SU-DHL-6 (cell line): ENCODE results near the gene OSTN.

Experiments used
- H2AFZ ChIP-seq: fragments of 200-600 bp; sonication (generic); 2 replicates; pipeline ENCODE4 v1.6.1; 2014; ENCODE audit warnings: low read depth, mild to moderate bottlenecking, moderate library complexity, mixed read lengths, antibody characterized with exemption, low read length; ENCODE audit not compliant: severe bottlenecking
- H3F3A ChIP-seq: fragments of 200-600 bp; shearing (Covaris generic); 2 replicates; pipeline ENCODE4 v1.6.0; 2016; ENCODE audit warnings: antibody characterized with exemption, mild to moderate bottlenecking; ENCODE audit not compliant: insufficient read depth
- H3K27ac ChIP-seq: fragments of 200-600 bp; sonication (generic); 2 replicates; pipeline ENCODE4 v1.5.1; 2016; ENCODE audit warnings: low read depth, mild to moderate bottlenecking, low read length, moderate library complexity, mixed read lengths
- H3K27me3 ChIP-seq: fragments of 200-600 bp; sonication (generic), shearing (Covaris generic); 2 replicates; pipeline ENCODE4 v1.6.0; 2014; ENCODE audit warnings: mild to moderate bottlenecking, low read length
- H3K36me3 ChIP-seq: fragments of 200-600 bp; sonication (generic); 2 replicates; pipeline ENCODE4 v1.6.1; 2014; ENCODE audit warnings: mild to moderate bottlenecking, low read length, mixed read lengths
- H3K4me2 ChIP-seq: fragments of 300-600, 200-600 bp; shearing (Covaris generic), sonication (generic); 2 replicates; pipeline ENCODE4 v1.6.0; 2014; ENCODE audit warnings: low read length, low read depth, mild to moderate bottlenecking; ENCODE audit not compliant: poor library complexity, severe bottlenecking
- H3K4me3 ChIP-seq: fragments of 200-600 bp; sonication (generic); 2 replicates; pipeline ENCODE4 v1.5.1; 2014; ENCODE audit warnings: antibody characterized with exemption, low read length, mild to moderate bottlenecking, mixed read lengths; ENCODE audit not compliant: insufficient read depth, poor library complexity, severe bottlenecking
- H3K79me2 ChIP-seq: fragments of 200-600 bp; sonication (generic); 2 replicates; pipeline ENCODE4 v1.6.1; 2014; ENCODE audit warnings: mild to moderate bottlenecking, low read length, moderate library complexity; ENCODE audit not compliant: insufficient read depth
- H3K9ac ChIP-seq: fragments of 200-600 bp; sonication (generic); 2 replicates; pipeline ENCODE4 v1.7.0; 2014; ENCODE audit warnings: mild to moderate bottlenecking, low read length
- H3K9me2 ChIP-seq: fragments of 200-600 bp; sonication (generic); replicated peaks from 2 replicates; pipeline ENCODE4 v1.6.1; 2014; ENCODE audit warnings: low read length; ENCODE audit not compliant: insufficient read depth
- H3K9me3 ChIP-seq: fragments of 200-600 bp; sonication (generic); 2 replicates; pipeline ENCODE4 v1.6.1; 2014; ENCODE audit warnings: low read length, mixed read lengths; ENCODE audit not compliant: insufficient read depth
- H4K20me1 ChIP-seq: fragments of 200-600 bp; sonication (generic); 2 replicates; pipeline ENCODE4 v1.6.1; 2014; ENCODE audit warnings: low read depth, mild to moderate bottlenecking, antibody characterized with exemption, low read length, moderate library complexity, mixed read lengths
- CTCF ChIP-seq: fragments of 200-600 bp; sonication (generic); IDR thresholded peaks from one replicate; pipeline ENCODE4 v1.5.1; 2017; ENCODE audit warnings: antibody characterized with exemption, mild to moderate bottlenecking, low read length, moderate library complexity; ENCODE audit not compliant: insufficient read depth, poor library complexity, severe bottlenecking
- EZH2phosphoT487 ChIP-seq: fragments of 200-600 bp; sonication (generic), shearing (Covaris generic); conservative IDR thresholded peaks from 2 replicates; pipeline ENCODE4 v1.6.1; 2018; ENCODE audit warnings: mild to moderate bottlenecking, antibody characterized with exemption, low read length, moderate library complexity, mixed read lengths

Gene OSTN

GRCh38 chr3:191306428-191306827 is 107.4 kb downstream of the OSTN start:
- no peak overlapping the region for H3K4me2 ChIP-seq
- TF ChIP-seq CTCF: no peak
- no peak for TF ChIP-seq EZH2phosphoT487

GRCh38 chr3:191307341-191307740 is 108.3 kb downstream of the OSTN start:
- Histone ChIP-seq H3K4me3 (no peak overlapping the region), H4K20me1 (no peaks in the 10 kb centered on the region), H3K27ac (no peak overlapping the region), H3K9me2 (no peaks in the 10 kb centered on the region), H3F3A (no peaks in the 10 kb centered on the region), H3K9ac (no peak overlapping the region), H3K36me3 (no peaks in the 10 kb centered on the region), H3K79me2 (no peaks in the 10 kb centered on the region), H3K27me3 (no peaks in the 10 kb centered on the region), H3K9me3 (no peaks in the 10 kb centered on the region), H3K4me2 (no peak overlapping the region), H2AFZ (no peak overlapping the region)
- TF ChIP-seq EZH2phosphoT487 (no peak), CTCF (no peak)

More at GRCh38 chr3:191306428-191306827, 107.4 kb downstream of the OSTN start:
- H3K79me2 ChIP-seq: no peaks in the 10 kb centered on the region
- no peaks in the 10 kb centered on the region for H3K9me2 ChIP-seq
- no peaks in the 10 kb centered on the region for H3K9me3 ChIP-seq
- H4K20me1 ChIP-seq: no peaks in the 10 kb centered on the region
- no peak overlapping the region for H2AFZ ChIP-seq
- H3K27me3 ChIP-seq: no peaks in the 10 kb centered on the region
- H3K4me3 ChIP-seq: no peak overlapping the region
- no peaks in the 10 kb centered on the region for H3F3A ChIP-seq
- H3K9ac ChIP-seq: no peak overlapping the region
- H3K36me3 ChIP-seq: no peaks in the 10 kb centered on the region
- H3K27ac ChIP-seq: no peak overlapping the region

- no peak overlapping the region for H3K27ac ChIP-seq
- no peaks in the 10 kb centered on the region for H3K9me3 ChIP-seq
- H3F3A ChIP-seq: no peaks in the 10 kb centered on the region
- no peak for TF ChIP-seq EZH2phosphoT487
- TF ChIP-seq CTCF: no peak
- no peak overlapping the region for H3K4me3 ChIP-seq
- H3K4me2 ChIP-seq: no peak overlapping the region
- no peaks in the 10 kb centered on the region for H3K27me3 ChIP-seq
- H3K9me2 ChIP-seq: no peaks in the 10 kb centered on the region
- no peaks in the 10 kb centered on the region for H3K36me3 ChIP-seq
- H3K9ac ChIP-seq: no peak overlapping the region
- H4K20me1 ChIP-seq: no peaks in the 10 kb centered on the region
- no peaks in the 10 kb centered on the region for H3K79me2 ChIP-seq
- H2AFZ ChIP-seq: no peak overlapping the region
Measured at GRCh38 chr3:191313296-191313695, 114.3 kb downstream of the OSTN start.

GRCh38 chr3:191314109-191314728 is 115.2 kb downstream of the OSTN start:
- no peak overlapping the region for H3K9ac ChIP-seq
- no peaks in the 10 kb centered on the region for H3K27me3 ChIP-seq
- H4K20me1 ChIP-seq: no peaks in the 10 kb centered on the region
- no peaks in the 10 kb centered on the region for H3K79me2 ChIP-seq
- TF ChIP-seq EZH2phosphoT487 (no peak), CTCF (no peak)
- no peak overlapping the region for H3K4me2 ChIP-seq
- no peaks in the 10 kb centered on the region for H3K9me2 ChIP-seq
- H3K9me3 ChIP-seq: no peaks in the 10 kb centered on the region
- no peak overlapping the region for H3K4me3 ChIP-seq
- no peaks in the 10 kb centered on the region for H3F3A ChIP-seq
- no peak overlapping the region for H2AFZ ChIP-seq
- H3K36me3 ChIP-seq: no peaks in the 10 kb centered on the region
- H3K27ac ChIP-seq: no peak overlapping the region
